Measurements from ENCODE around the gene NUCB1. TPM values are rescaled to one million over a fixed set of nuclear protein-coding genes. Genes with fewer than 3 reads are reported as not detected.
A peak's percentile ranks its signal among the peaks of the same experiment; 100 is the strongest.

Gene NUCB1
- total and polyA plus RNA-seq, 9 of the 15 experiments (the other 6 are each of a cell fraction or from before 2014, with no cell fraction given) = 3.1 to 153 (median 71.7) TPM

DNA sequence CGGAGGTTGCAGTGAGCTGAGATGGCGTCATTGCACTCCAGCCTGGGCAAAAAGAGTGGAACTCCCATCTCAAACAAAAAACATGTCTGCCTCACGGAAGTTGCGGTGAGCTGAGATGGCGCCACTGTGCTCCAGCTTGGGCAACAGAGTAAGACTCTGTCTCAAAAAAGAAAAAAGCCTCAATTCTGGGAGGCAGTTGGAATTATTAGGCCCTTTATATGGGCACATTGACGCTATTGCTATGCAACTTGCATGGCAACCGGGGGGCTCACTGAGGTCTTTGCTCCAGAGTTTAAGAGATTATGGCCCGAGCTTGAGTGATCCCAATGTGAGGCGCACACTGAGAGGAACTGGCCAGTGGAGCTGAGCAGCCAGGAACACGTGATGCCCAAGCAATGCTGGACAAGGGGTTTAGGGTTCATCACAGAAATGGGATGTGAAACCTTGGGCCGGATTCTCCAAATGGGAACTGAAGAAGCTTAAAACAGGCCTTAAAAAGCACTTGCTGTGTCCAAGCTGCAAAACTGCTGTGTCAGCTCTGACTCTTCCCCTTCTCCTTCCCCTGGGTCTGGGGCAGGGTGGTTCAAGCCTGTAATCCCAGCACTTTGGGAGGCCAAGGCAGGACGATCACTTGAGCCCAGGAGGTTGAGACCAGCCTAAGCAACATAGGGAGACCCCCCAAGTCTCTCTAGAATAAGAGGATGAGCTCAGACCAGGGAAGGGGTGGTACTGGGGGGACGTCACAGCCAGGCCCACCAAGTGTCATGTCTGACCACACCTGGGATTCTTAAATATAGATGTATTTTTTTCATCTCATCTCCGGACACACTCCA is 67.5 kb downstream of the NUCB1 start (continued):
- TF ChIP-seq, protein P1, sequence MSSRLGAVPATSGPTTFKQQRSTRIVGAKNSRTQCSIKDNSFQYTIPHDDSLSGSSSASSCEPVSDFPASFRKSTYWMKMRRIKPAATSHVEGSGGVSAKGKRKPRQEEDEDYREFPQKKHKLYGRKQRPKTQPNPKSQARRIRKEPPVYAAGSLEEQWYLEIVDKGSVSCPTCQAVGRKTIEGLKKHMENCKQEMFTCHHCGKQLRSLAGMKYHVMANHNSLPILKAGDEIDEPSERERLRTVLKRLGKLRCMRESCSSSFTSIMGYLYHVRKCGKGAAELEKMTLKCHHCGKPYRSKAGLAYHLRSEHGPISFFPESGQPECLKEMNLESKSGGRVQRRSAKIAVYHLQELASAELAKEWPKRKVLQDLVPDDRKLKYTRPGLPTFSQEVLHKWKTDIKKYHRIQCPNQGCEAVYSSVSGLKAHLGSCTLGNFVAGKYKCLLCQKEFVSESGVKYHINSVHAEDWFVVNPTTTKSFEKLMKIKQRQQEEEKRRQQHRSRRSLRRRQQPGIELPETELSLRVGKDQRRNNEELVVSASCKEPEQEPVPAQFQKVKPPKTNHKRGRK (tag; IDR thresholded peaks at IDR 0.05) = no peak
- TF ChIP-seq, protein P2, sequence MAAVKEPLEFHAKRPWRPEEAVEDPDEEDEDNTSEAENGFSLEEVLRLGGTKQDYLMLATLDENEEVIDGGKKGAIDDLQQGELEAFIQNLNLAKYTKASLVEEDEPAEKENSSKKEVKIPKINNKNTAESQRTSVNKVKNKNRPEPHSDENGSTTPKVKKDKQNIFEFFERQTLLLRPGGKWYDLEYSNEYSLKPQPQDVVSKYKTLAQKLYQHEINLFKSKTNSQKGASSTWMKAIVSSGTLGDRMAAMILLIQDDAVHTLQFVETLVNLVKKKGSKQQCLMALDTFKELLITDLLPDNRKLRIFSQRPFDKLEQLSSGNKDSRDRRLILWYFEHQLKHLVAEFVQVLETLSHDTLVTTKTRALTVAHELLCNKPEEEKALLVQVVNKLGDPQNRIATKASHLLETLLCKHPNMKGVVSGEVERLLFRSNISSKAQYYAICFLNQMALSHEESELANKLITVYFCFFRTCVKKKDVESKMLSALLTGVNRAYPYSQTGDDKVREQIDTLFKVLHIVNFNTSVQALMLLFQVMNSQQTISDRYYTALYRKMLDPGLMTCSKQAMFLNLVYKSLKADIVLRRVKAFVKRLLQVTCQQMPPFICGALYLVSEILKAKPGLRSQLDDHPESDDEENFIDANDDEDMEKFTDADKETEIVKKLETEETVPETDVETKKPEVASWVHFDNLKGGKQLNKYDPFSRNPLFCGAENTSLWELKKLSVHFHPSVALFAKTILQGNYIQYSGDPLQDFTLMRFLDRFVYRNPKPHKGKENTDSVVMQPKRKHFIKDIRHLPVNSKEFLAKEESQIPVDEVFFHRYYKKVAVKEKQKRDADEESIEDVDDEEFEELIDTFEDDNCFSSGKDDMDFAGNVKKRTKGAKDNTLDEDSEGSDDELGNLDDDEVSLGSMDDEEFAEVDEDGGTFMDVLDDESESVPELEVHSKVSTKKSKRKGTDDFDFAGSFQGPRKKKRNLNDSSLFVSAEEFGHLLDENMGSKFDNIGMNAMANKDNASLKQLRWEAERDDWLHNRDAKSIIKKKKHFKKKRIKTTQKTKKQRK (IDR thresholded peaks at IDR 0.05; ENCODE audit: borderline replicate concordance, low read depth, low read length) = no peak
- TF ChIP-seq, protein P3, sequence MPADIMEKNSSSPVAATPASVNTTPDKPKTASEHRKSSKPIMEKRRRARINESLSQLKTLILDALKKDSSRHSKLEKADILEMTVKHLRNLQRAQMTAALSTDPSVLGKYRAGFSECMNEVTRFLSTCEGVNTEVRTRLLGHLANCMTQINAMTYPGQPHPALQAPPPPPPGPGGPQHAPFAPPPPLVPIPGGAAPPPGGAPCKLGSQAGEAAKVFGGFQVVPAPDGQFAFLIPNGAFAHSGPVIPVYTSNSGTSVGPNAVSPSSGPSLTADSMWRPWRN (IDR thresholded peaks at IDR 0.05; ENCODE audit: low read depth) = 0 out of 2 replicates have a peak, but pooled peaks have one; percentile 20
- TF ChIP-seq, protein P4, sequence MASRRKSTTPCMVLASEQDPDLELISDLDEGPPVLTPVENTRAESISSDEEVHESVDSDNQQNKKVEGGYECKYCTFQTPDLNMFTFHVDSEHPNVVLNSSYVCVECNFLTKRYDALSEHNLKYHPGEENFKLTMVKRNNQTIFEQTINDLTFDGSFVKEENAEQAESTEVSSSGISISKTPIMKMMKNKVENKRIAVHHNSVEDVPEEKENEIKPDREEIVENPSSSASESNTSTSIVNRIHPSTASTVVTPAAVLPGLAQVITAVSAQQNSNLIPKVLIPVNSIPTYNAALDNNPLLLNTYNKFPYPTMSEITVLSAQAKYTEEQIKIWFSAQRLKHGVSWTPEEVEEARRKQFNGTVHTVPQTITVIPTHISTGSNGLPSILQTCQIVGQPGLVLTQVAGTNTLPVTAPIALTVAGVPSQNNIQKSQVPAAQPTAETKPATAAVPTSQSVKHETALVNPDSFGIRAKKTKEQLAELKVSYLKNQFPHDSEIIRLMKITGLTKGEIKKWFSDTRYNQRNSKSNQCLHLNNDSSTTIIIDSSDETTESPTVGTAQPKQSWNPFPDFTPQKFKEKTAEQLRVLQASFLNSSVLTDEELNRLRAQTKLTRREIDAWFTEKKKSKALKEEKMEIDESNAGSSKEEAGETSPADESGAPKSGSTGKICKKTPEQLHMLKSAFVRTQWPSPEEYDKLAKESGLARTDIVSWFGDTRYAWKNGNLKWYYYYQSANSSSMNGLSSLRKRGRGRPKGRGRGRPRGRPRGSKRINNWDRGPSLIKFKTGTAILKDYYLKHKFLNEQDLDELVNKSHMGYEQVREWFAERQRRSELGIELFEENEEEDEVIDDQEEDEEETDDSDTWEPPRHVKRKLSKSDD (conservative IDR thresholded peaks at IDR 0.05; ENCODE audit: low read length) = no peak
- TF ChIP-seq, protein P5, sequence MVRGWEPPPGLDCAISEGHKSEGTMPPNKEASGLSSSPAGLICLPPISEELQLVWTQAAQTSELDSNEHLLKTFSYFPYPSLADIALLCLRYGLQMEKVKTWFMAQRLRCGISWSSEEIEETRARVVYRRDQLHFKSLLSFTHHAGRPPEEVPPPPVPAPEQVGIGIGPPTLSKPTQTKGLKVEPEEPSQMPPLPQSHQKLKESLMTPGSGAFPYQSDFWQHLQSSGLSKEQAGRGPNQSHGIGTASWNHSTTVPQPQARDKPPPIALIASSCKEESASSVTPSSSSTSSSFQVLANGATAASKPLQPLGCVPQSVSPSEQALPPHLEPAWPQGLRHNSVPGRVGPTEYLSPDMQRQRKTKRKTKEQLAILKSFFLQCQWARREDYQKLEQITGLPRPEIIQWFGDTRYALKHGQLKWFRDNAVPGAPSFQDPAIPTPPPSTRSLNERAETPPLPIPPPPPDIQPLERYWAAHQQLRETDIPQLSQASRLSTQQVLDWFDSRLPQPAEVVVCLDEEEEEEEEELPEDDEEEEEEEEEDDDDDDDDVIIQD (CRISPR knock-in tag; IDR thresholded peaks at IDR 0.05) = no peak
- TF ChIP-seq HNRNPLL (IDR thresholded peaks at IDR 0.05; ENCODE audit: low read depth, low read length, poor library complexity, severe bottlenecking) (peak; percentile 79), HDGF (IDR thresholded peaks at IDR 0.05) (no peak), ZNF146 (CRISPR knock-in tag; IDR thresholded peaks at IDR 0.05; ENCODE audit: unreplicated experiment) (no peak), ZNF354B (CRISPR knock-in tag; IDR thresholded peaks at IDR 0.05) (no peak), SMAD2 (IDR thresholded peaks at IDR 0.05; ENCODE audit: low read depth, low read length) (no peak), EP300 (IDR thresholded peaks at IDR 0.05; ENCODE audit: low read length) (no peak), TRIM28 (IDR thresholded peaks at IDR 0.05) (no peak; the same call in 1 of the 2 replicates), TAF7 (tag; IDR thresholded peaks at IDR 0.05) (no peak)
